WTC11 (cell line): ENCODE results near the gene PKIG. TPM values are rescaled to one million over a fixed set of nuclear protein-coding genes. Genes with fewer than 3 reads are reported as not detected.

Experiments used
- ATAC-seq: fragments of 200-7000 bp; cut with Tn5 transposase; 2 replicates; pipeline ENCODE4 v1.10.0; 2021; ENCODE audit warnings: mild to moderate bottlenecking, moderate library complexity
- CTCF ChIA-PET: fragments of 300-600 bp; sonication (Branson Sonifier 250); formaldehyde crosslinking; loops from one replicate; lab custom pipeline; 2021; ENCODE audit warnings: antibody characterized with exemption; lab: Charles Lee
- POLR2A ChIA-PET: fragments of 350-600 bp; sonication (Branson Sonifier 250); formaldehyde crosslinking; loops from one replicate; lab custom pipeline; 2021; ENCODE audit warnings: antibody characterized with exemption; lab: Charles Lee
- DNase-seq: peaks from one replicate; pipeline ENCODE4 v3.0.0; 2021; ENCODE audit warnings: low spot score
- H3K27ac Mint-ChIP-seq: 2 replicates; pipeline ENCODE4 v1.8.0; 2021; ENCODE audit warnings: mixed read lengths
- H3K27me3 Mint-ChIP-seq: 2 replicates; pipeline ENCODE4 v1.8.0; 2021; ENCODE audit warnings: low read depth, mild to moderate bottlenecking, moderate library complexity, mixed read lengths
- H3K36me3 Mint-ChIP-seq: 2 replicates; pipeline ENCODE4 v1.8.0; 2021; ENCODE audit warnings: mixed read lengths
- H3K4me1 Mint-ChIP-seq: 2 replicates; pipeline ENCODE4 v1.8.0; 2022; ENCODE audit warnings: mixed read lengths
- H3K4me3 Mint-ChIP-seq: 2 replicates; pipeline ENCODE4 v1.8.0; 2021; ENCODE audit warnings: mild to moderate bottlenecking, moderate library complexity, mixed read lengths
- H3K9me3 Mint-ChIP-seq: 2 replicates; pipeline ENCODE4 v1.8.0; 2021; ENCODE audit warnings: mixed read lengths
- AFF4 ChIP-seq: sonication (generic); formaldehyde crosslinking; IDR thresholded peaks from 2 replicates; pipeline ENCODE4 v1.8.1; 2023; ENCODE audit warnings: mild to moderate bottlenecking, missing genetic modification reagents, borderline replicate concordance
- ARID4B ChIP-seq: sonication (generic); formaldehyde crosslinking; IDR thresholded peaks from 2 replicates; pipeline ENCODE4 v1.8.0; 2023; ENCODE audit warnings: missing genetic modification reagents, mild to moderate bottlenecking, borderline replicate concordance
- ATF6 ChIP-seq: sonication (generic); formaldehyde crosslinking; IDR thresholded peaks from 2 replicates; pipeline ENCODE4 v1.8.1; 2023; ENCODE audit warnings: mild to moderate bottlenecking, missing genetic modification reagents
- CBFB ChIP-seq: sonication (generic); formaldehyde crosslinking; IDR thresholded peaks from 2 replicates; pipeline ENCODE4 v1.8.1; 2022; ENCODE audit warnings: mild to moderate bottlenecking, low read depth, missing genetic modification reagents
- CREM ChIP-seq: sonication (generic); formaldehyde crosslinking; IDR thresholded peaks from 2 replicates; pipeline ENCODE4 v1.8.1; 2022; ENCODE audit warnings: mild to moderate bottlenecking, missing genetic modification reagents, moderate library complexity
- ELF4 ChIP-seq: sonication (generic); formaldehyde crosslinking; IDR thresholded peaks from 2 replicates; pipeline ENCODE4 v1.8.1; 2022; ENCODE audit warnings: low read depth, mild to moderate bottlenecking, moderate library complexity, missing genetic modification reagents
- HMGA2 ChIP-seq: fragments of 250-450 bp; sonication (Bioruptor Pico); IDR thresholded peaks from 2 replicates; pipeline ENCODE4 v1.4.0; 2021; ENCODE audit warnings: mild to moderate bottlenecking, moderate library complexity
- IRF1 ChIP-seq: sonication (generic); formaldehyde crosslinking; IDR thresholded peaks from 2 replicates; pipeline ENCODE4 v1.8.0; 2023; ENCODE audit warnings: missing genetic modification reagents
- JUN ChIP-seq: sonication (generic); formaldehyde crosslinking; IDR thresholded peaks from 2 replicates; pipeline ENCODE4 v1.8.0; 2023; ENCODE audit warnings: mild to moderate bottlenecking, missing genetic modification reagents
- KAT7 ChIP-seq: sonication (generic); formaldehyde crosslinking; IDR thresholded peaks from 2 replicates; pipeline ENCODE4 v1.8.1; 2023; ENCODE audit warnings: missing genetic modification reagents, mild to moderate bottlenecking, borderline replicate concordance
- NR1H2 ChIP-seq: sonication (generic); formaldehyde crosslinking; IDR thresholded peaks from 2 replicates; pipeline ENCODE4 v1.9.0; 2021; ENCODE audit warnings: mild to moderate bottlenecking, moderate library complexity, missing genetic modification reagents
- SP1 ChIP-seq: sonication (generic); formaldehyde crosslinking; conservative IDR thresholded peaks from 2 replicates; pipeline ENCODE4 v1.8.1; 2022; ENCODE audit warnings: missing genetic modification reagents
- ZBTB21 ChIP-seq: sonication (generic); formaldehyde crosslinking; IDR thresholded peaks from 2 replicates; pipeline ENCODE4 v1.8.1; 2023; ENCODE audit warnings: mild to moderate bottlenecking, missing genetic modification reagents, borderline replicate concordance
- ZNF121 ChIP-seq: sonication (generic); formaldehyde crosslinking; IDR thresholded peaks from 2 replicates; pipeline ENCODE4 v1.8.0; 2023; ENCODE audit warnings: missing genetic modification reagents
- ZNF317 ChIP-seq: sonication (generic); formaldehyde crosslinking; IDR thresholded peaks from 2 replicates; pipeline ENCODE4 v1.8.1; 2023; ENCODE audit warnings: low read depth, mild to moderate bottlenecking, moderate library complexity, missing genetic modification reagents, borderline replicate concordance
- ZNF416 ChIP-seq: fragments of 250-450 bp; sonication (Bioruptor Pico); IDR thresholded peaks from 2 replicates; pipeline ENCODE4 v1.9.0; 2021; ENCODE audit warnings: mild to moderate bottlenecking, inconsistent platforms
- ZNF512 ChIP-seq: sonication (generic); formaldehyde crosslinking; IDR thresholded peaks from 2 replicates; pipeline ENCODE4 v1.8.1; 2022; ENCODE audit warnings: missing genetic modification reagents, borderline replicate concordance
- ZSCAN18 ChIP-seq: fragments of 250-450 bp; sonication (Bioruptor Pico); IDR thresholded peaks from 2 replicates; pipeline ENCODE4 v2.1.2; 2022; ENCODE audit warnings: mild to moderate bottlenecking, moderate library complexity
- total RNA-seq: library from RNA; stranded (reverse); gene quantifications from 3 replicates; pipeline ENCODE4 v1.2.3, GENCODE V29; 2021

PKIG gene
- total RNA-seq, 1 experiment from 2014 or later, result 22.7 TPM

GRCh38 chr20:44622501-44623270 is 40.3 kb downstream of the PKIG start:
- Mint-ChIP-seq H3K36me3 (peaks cover 61% of the 10 kb centered on the region), H3K9me3 (no peaks in the 10 kb centered on the region), H3K4me3 (no peak overlapping the region), H3K27me3 (peaks cover 76% of the 10 kb centered on the region), H3K4me1 (peaks cover 6% of the 10 kb centered on the region), H3K27ac (no peak overlapping the region)
- TF ChIP-seq KAT7 (no peak), ZSCAN18 (CRISPR knock-in tag) (no peak), AFF4 (no peak), JUN (CRISPR knock-in tag) (no peak), HMGA2 (CRISPR knock-in tag) (no peak), ZBTB21 (CRISPR knock-in tag) (no peak), ZNF512 (CRISPR knock-in tag) (no peak), ELF4 (CRISPR knock-in tag) (no peak), SP1 (CRISPR knock-in tag) (no peak), IRF1 (CRISPR knock-in tag) (no peak), ZNF317 (CRISPR knock-in tag) (no peak), ATF6 (no peak), CREM (CRISPR knock-in tag) (no peak), ARID4B (CRISPR knock-in tag) (no peak), CBFB (no peak), NR1H2 (CRISPR knock-in tag) (no peak), ZNF121 (CRISPR knock-in tag) (no peak), ZNF416 (CRISPR knock-in tag) (no peak)
- ATAC-seq, result no peak
- no peak for DNase-seq
- ChIA-PET CTCF (no interaction called here), POLR2A (no interaction called here)
